ENCODE results near the gene SEC14L2.

DNA sequence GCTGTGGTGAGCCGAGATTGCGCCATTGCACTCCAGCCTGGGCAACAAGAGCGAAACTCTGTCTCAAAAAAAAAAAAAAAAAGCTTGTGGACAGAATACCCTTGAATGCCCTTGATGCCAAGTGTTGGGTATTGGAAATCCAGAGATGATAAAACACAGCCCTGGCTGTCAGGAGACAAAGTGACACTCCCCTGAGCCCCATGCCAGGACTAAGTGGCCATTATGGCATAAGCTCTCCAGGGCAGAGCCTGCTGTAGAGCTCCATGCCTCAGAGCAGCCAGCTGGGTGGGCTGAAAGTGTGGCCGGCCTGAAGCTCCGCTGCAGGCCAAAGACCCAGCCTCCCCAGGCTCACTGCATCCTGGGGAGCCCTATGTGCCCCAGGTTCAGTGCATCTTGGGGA, 14.5 kb upstream of the SEC14L2 start:
- no peak for TF ChIP-seq POLR2A (IDR thresholded peaks at IDR 0.05; ENCODE audit: low read depth, low read length)
- TF ChIP-seq, protein P1, sequence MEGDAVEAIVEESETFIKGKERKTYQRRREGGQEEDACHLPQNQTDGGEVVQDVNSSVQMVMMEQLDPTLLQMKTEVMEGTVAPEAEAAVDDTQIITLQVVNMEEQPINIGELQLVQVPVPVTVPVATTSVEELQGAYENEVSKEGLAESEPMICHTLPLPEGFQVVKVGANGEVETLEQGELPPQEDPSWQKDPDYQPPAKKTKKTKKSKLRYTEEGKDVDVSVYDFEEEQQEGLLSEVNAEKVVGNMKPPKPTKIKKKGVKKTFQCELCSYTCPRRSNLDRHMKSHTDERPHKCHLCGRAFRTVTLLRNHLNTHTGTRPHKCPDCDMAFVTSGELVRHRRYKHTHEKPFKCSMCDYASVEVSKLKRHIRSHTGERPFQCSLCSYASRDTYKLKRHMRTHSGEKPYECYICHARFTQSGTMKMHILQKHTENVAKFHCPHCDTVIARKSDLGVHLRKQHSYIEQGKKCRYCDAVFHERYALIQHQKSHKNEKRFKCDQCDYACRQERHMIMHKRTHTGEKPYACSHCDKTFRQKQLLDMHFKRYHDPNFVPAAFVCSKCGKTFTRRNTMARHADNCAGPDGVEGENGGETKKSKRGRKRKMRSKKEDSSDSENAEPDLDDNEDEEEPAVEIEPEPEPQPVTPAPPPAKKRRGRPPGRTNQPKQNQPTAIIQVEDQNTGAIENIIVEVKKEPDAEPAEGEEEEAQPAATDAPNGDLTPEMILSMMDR (IDR thresholded peaks at IDR 0.05; ENCODE audit: extremely low read depth in 1 of 2, insufficient read depth in 1 of 2, low read depth in 1 of 2, low read length in 2 of 2): no peak

Measured in endothelial cell of umbilical vein (primary cell).